ENCODE results near the gene BLTP1.

Gene BLTP1

DNA sequence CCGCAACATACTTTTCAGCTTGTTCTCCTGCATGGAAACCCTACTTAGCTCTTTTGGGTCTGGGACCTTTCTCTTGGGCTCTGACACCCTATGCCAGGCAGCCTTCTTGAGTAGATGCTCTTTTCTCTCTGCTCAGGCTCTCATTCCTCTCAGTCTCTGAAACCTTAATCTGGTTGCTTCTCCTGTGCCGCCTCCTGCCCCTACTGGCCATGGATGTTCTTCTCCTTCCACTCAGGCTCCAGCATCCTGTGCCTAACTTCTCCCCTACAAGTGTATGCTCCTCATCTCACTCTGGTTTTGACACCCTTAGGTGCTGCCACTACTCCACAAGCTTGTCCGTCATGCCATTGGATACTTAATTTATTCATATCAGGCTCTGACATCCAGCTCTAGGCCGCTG lies 15.2 kb downstream of the BLTP1 start:
- DNase-seq (ENCODE audit: low spot score): no peak

DNA sequence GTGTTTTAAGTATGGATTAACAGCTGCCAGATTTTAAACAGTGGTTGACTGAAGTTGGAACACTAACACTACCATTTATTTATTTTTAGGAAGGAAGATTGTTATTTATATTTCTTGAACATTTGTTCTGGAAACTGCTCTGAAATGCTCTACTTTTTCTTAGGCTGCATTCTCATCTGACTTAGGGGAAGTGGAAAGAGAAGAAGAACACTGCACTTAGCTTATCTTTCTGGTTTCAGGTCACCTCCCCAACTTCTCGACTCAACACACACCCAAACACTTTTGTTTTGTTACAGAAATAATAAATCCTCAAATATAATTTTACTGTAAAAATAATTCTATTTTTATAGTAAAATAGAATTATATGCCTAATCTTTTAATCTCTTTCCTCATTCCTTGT lies 18.6 kb downstream of the BLTP1 start:
- no peak for DNase-seq (ENCODE audit: low spot score)

DNA sequence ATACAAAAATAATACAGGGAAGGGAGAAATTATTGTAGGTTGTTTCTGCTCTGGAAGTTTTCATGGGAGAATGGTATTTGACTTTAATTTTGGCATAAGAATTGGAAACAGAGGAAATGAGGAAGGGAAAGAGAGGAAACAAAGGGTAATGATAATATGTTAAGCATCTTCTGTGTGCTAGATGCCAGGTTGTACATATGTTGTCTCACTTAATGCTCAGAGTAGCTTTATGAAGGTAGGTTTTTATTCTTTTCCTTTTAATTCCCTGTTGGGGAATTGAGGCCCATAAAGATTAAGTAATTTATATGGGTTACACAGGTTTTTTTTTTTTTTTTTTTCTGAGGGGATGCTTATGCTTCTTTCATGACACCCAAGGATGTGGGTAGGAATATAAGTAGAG lies 19.2 kb downstream of the BLTP1 start:
- no peak for DNase-seq (ENCODE audit: low spot score)

DNA sequence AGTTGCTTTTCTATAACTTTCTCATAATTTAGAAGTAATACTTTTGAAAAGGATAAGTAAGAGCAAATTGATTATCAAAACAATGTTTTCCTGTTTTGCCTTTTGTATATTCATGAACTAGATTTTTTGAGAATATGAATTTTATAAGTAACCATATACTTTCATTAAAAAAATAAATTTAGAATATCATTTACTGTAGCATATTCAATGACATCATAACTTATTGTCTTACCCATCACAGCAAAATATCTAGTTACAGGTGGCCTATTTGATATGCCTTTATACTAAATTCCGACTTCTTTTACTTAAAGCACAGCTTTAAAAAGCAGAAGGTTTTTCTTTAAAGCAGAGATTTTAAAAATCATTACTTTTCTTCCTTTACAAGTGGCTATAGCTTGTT lies 20.1 kb downstream of the BLTP1 start:
- no peak for DNase-seq (ENCODE audit: low spot score)

DNA sequence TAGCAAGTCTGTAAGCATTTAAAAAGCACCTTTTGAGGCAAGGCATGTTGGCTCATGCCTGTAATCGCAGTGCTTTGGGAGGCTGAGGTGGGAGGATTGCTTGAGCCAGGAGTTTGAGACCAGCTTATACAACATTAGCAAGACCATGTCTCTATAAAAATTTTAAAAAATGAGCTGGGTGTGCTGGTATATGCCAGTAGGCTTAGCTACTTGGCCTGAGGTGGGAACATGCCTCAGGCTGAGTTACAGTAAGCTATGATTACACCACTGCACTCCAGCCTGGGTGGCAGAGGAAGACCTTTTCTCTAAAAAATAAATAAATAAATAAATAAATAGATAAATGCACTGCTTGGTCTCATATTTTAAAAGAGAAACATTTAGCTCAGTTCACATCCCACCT lies 26.8 kb downstream of the BLTP1 start:
- DNase-seq (ENCODE audit: low spot score): no peak

DNA sequence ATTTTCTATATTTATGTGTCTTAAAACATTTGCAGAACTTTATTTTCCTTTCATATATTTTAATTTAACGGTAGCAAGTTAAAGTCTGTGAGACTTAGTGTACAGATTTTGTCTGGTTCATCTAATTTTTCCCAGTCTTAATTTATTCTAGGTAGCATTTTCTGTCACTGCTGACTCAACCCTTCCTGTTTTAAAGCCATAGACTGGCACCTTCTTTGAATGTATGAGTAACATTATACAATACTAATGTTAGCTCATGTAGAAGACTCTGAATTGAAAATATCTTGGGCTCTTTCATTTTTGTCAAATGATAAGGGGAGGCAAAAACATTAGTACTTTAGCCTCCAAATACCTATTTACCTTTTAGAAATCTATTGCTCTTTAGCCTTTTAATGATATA lies 43.6 kb downstream of the BLTP1 start:
- DNase-seq (ENCODE audit: low spot score): no peak
